Measurements from ENCODE around the gene RTKN. TPM values are rescaled to one million over a fixed set of nuclear protein-coding genes. Genes with fewer than 3 reads are reported as not detected.
A peak's percentile ranks its signal among the peaks of the same experiment; 100 is the strongest.

The RTKN gene
- total and polyA plus RNA-seq, 2 of the 13 experiments (the other 11 are each of a cell fraction or from before 2014, with no cell fraction given): 159 to 166 TPM

GRCh38 chr2:74482801-74483674 lies 41.3 kb upstream of the RTKN start, which contains the start of the genes CCDC142 and TTC31 (continued):
- TF ChIP-seq ZNF407 (CRISPR knock-in tag; IDR thresholded peaks at IDR 0.05; ENCODE audit: not compliant biosample characterization): peak; percentile 40
- peak; percentile 47; the same call in 1 of the 2 replicates for TF ChIP-seq ARNTL (CRISPR knock-in tag; IDR thresholded peaks at IDR 0.05)
- TF ChIP-seq HDAC6 (IDR thresholded peaks at IDR 0.05; ENCODE audit: low read depth, low read length): no peak
- TF ChIP-seq HIVEP1 (CRISPR knock-in tag; IDR thresholded peaks at IDR 0.05): peak; percentile 68
- no peak for TF ChIP-seq CERS6 (CRISPR knock-in tag; IDR thresholded peaks at IDR 0.05)
- TF ChIP-seq NPAS2 (CRISPR knock-in tag; IDR thresholded peaks at IDR 0.05; ENCODE audit: borderline replicate concordance): peak; percentile 90; the same call in 1 of the 2 replicates
- TF ChIP-seq ZNF331 (CRISPR knock-in tag; IDR thresholded peaks at IDR 0.05): peak; percentile 20
- no peak for TF ChIP-seq NR3C1 (CRISPR knock-in tag; IDR thresholded peaks at IDR 0.05)
- TF ChIP-seq MZF1 (CRISPR knock-in tag; IDR thresholded peaks at IDR 0.05; ENCODE audit: borderline replicate concordance): no peak
- no peak for TF ChIP-seq MLLT10 (CRISPR knock-in tag; IDR thresholded peaks at IDR 0.05)
- peak; percentile 91 for TF ChIP-seq XRCC5 (optimal IDR thresholded peaks at IDR 0.05; ENCODE audit: low read length)
- peak; percentile 69 for TF ChIP-seq ARID5B (CRISPR knock-in tag; IDR thresholded peaks at IDR 0.05)
- TF ChIP-seq ARNT (IDR thresholded peaks at IDR 0.05): no peak
- TF ChIP-seq FOXO1 (CRISPR knock-in tag; IDR thresholded peaks at IDR 0.05): no peak
- no peak for TF ChIP-seq ZNF121 (CRISPR knock-in tag; IDR thresholded peaks at IDR 0.05)
- TF ChIP-seq GATAD2A (CRISPR knock-in tag; IDR thresholded peaks at IDR 0.05): peak; percentile 81
- TF ChIP-seq MEF2D (CRISPR knock-in tag; IDR thresholded peaks at IDR 0.05): peak; percentile 93
